ENCODE results near the gene SMIM10L1.

The SMIM10L1 gene

GRCh38 chr12:11202811-11203210 lies 31.8 kb downstream of the SMIM10L1 start:
- no peak for DNase-seq (ENCODE audit: low read depth in 1 of 2, low spot score in 1 of 2)
- no peak overlapping the region for H3K4me3 ChIP-seq (replicated peaks; ENCODE audit: insufficient read depth, low read length)
- no peak overlapping the region for H3K27ac ChIP-seq (replicated peaks)
- H3K27me3 ChIP-seq (ENCODE audit: insufficient read depth, poor library complexity, severe bottlenecking) = no peaks in the 10 kb centered on the region
- TF ChIP-seq CTCF (IDR thresholded peaks at IDR 0.05; ENCODE audit: insufficient read depth, low read length) = no peak
- TF ChIP-seq POLR2AphosphoS5 (IDR thresholded peaks at IDR 0.05; ENCODE audit: low read depth) = no peak
- no peak for TF ChIP-seq SPI1 (IDR thresholded peaks at IDR 0.05; ENCODE audit: borderline replicate concordance, low read depth)
- TF ChIP-seq GABPA (IDR thresholded peaks at IDR 0.05; ENCODE audit: low read depth) = no peak
- TF ChIP-seq REST (IDR thresholded peaks at IDR 0.05; ENCODE audit: insufficient replicate concordance, low read depth) = no peak

GRCh38 chr12:11204173-11204572 lies 33.2 kb downstream of the SMIM10L1 start:
- DNase-seq (ENCODE audit: low read depth in 1 of 2, low spot score in 1 of 2) = no peak
- TF ChIP-seq CTCF (IDR thresholded peaks at IDR 0.05; ENCODE audit: insufficient read depth, low read length) (no peak), SPI1 (IDR thresholded peaks at IDR 0.05; ENCODE audit: borderline replicate concordance, low read depth) (no peak), POLR2AphosphoS5 (IDR thresholded peaks at IDR 0.05; ENCODE audit: low read depth) (no peak), REST (IDR thresholded peaks at IDR 0.05; ENCODE audit: insufficient replicate concordance, low read depth) (no peak), GABPA (IDR thresholded peaks at IDR 0.05; ENCODE audit: low read depth) (no peak)
- H3K27me3 ChIP-seq (ENCODE audit: insufficient read depth, poor library complexity, severe bottlenecking) = no peaks in the 10 kb centered on the region
- no peak overlapping the region for H3K27ac ChIP-seq (replicated peaks)
- no peak overlapping the region for H3K4me3 ChIP-seq (replicated peaks; ENCODE audit: insufficient read depth, low read length)

- TF ChIP-seq SPI1 (IDR thresholded peaks at IDR 0.05; ENCODE audit: borderline replicate concordance, low read depth) = no peak
- TF ChIP-seq REST (IDR thresholded peaks at IDR 0.05; ENCODE audit: insufficient replicate concordance, low read depth) = no peak
- TF ChIP-seq CTCF (IDR thresholded peaks at IDR 0.05; ENCODE audit: insufficient read depth, low read length) = no peak
- TF ChIP-seq POLR2AphosphoS5 (IDR thresholded peaks at IDR 0.05; ENCODE audit: low read depth) = no peak
- no peak for TF ChIP-seq GABPA (IDR thresholded peaks at IDR 0.05; ENCODE audit: low read depth)
- DNase-seq (ENCODE audit: low read depth in 1 of 2, low spot score in 1 of 2) = no peak
- H3K4me3 ChIP-seq (replicated peaks; ENCODE audit: insufficient read depth, low read length) = no peak overlapping the region
- H3K27me3 ChIP-seq (ENCODE audit: insufficient read depth, poor library complexity, severe bottlenecking) = no peaks in the 10 kb centered on the region
- H3K27ac ChIP-seq (replicated peaks) = no peak overlapping the region
These were observed 38.1 kb downstream of the SMIM10L1 start for GRCh38 chr12:11209113-11209512.

Measured in HL-60 (cell line).